Endothelial cell of umbilical vein (primary cell): ENCODE data around the gene FIS1. TPM values are rescaled to one million over a fixed set of nuclear protein-coding genes. Genes with fewer than 3 reads are reported as not detected.
A peak's percentile ranks its signal among the peaks of the same experiment; 100 is the strongest.

ENCODE experiments used
- BruUV-seq: library from RNA; stranded (reverse); fragments of 400-500 nt; replicated peaks from 2 replicates; lab custom pipeline; 2021; lab: Mats Ljungman, UMichigan
- CTCF ChIA-PET: fragments of 300-600, 350-600 bp; sonication (Branson Sonifier 250); formaldehyde crosslinking; loops from one replicate; lab custom pipeline; 2021; ENCODE audit warnings: antibody characterized with exemption, inconsistent platforms; lab: Charles Lee
- POLR2A ChIA-PET: fragments of 300-600, 350-600 bp; sonication (Branson Sonifier 250); formaldehyde crosslinking; loops from one replicate; lab custom pipeline; 2021; ENCODE audit warnings: antibody characterized with exemption, inconsistent platforms; lab: Charles Lee
- DNase-seq: peaks from one replicate; pipeline ENCODE4 v3.0.0-alpha.2; 2011; ENCODE audit warnings: low read depth, low spot score
- FAIRE-seq: peaks from 2 replicates; lab custom pipeline; 2011; peaks lifted over from hg19 to GRCh38; lab: Jason Lieb, UNC
- H2AFZ ChIP-seq: 2 replicates; pipeline ENCODE4 v1.6.0; 2012; ENCODE audit warnings: low read depth, low read length, control low read depth, inconsistent platforms
- H3K27ac ChIP-seq: 2 replicates; pipeline ENCODE4 v1.5.1; 2011; ENCODE audit warnings: low read depth, mild to moderate bottlenecking, control low read depth, low read length, moderate library complexity; ENCODE audit not compliant: insufficient read depth
- H3K27me3 ChIP-seq, 2 experiments: 2 replicates each; pipeline versions ENCODE4 v1.6.0 to v1.6.1; 2011; ENCODE audit warnings: low read length in 2 of 2, mixed read lengths in 1 of 2; ENCODE audit not compliant: control insufficient read depth in 2 of 2, insufficient read depth in 2 of 2
- H3K36me3 ChIP-seq, 2 experiments: 2 replicates in 1 of 2; 3 replicates in 1 of 2; pipeline ENCODE4 v1.5.1; 2011; ENCODE audit warnings: low read length in 2 of 2, mild to moderate bottlenecking in 1 of 2, moderate library complexity in 1 of 2; ENCODE audit not compliant: control insufficient read depth in 2 of 2, insufficient read depth in 2 of 2; ENCODE audit errors: extremely low read depth in 1 of 2
- H3K4me1 ChIP-seq: 3 replicates; pipeline ENCODE4 v1.5.1; 2011; ENCODE audit warnings: mild to moderate bottlenecking, low read length; ENCODE audit not compliant: control insufficient read depth, insufficient read depth; ENCODE audit errors: extremely low read depth
- H3K4me2 ChIP-seq: 2 replicates; pipeline ENCODE4 v1.6.1; 2011; ENCODE audit warnings: low read length, control low read depth, mixed read lengths; ENCODE audit not compliant: insufficient read depth
- H3K4me3 ChIP-seq, 3 experiments: fragments of 200-600 bp in 1 of 3; sonication (generic), shearing (Covaris generic) in 1 of 3; replicated peaks in 1 of 3; 2 replicates each; pipeline ENCODE4 v1.5.1; 2011 to 2016; ENCODE audit warnings: control low read depth in 3 of 3, low read length in 3 of 3, mild to moderate bottlenecking in 2 of 3, inconsistent platforms in 1 of 3, low read depth in 1 of 3, moderate library complexity in 1 of 3; ENCODE audit not compliant: insufficient read depth in 1 of 3
- H3K79me2 ChIP-seq: 2 replicates; pipeline ENCODE4 v1.6.0; 2012; ENCODE audit warnings: low read length, inconsistent platforms; ENCODE audit not compliant: control insufficient read depth, insufficient read depth
- H3K9ac ChIP-seq: replicated peaks from 2 replicates; pipeline ENCODE3; 2011; ENCODE audit warnings: low read length, control low read depth; ENCODE audit not compliant: insufficient read depth; ENCODE audit errors: extremely low read depth
- H3K9me1 ChIP-seq: replicated peaks from 3 replicates; pipeline ENCODE4 v1.6.0; 2011; ENCODE audit warnings: mild to moderate bottlenecking, low read length; ENCODE audit not compliant: control insufficient read depth, insufficient read depth; ENCODE audit errors: extremely low read depth
- H3K9me3 ChIP-seq: replicated peaks from 2 replicates; pipeline ENCODE4 v1.5.1; 2012; ENCODE audit warnings: low read length, inconsistent platforms; ENCODE audit not compliant: control insufficient read depth, insufficient read depth
- H4K20me1 ChIP-seq: replicated peaks from 2 replicates; pipeline ENCODE3; 2011; ENCODE audit warnings: mild to moderate bottlenecking, low read length; ENCODE audit not compliant: control insufficient read depth, insufficient read depth; ENCODE audit errors: extremely low read depth
- GATA2 ChIP-seq: IDR thresholded peaks from 2 replicates; pipeline ENCODE4 v1.7.0; 2011; ENCODE audit warnings: low read depth, mild to moderate bottlenecking, moderate library complexity, mixed read lengths, low read length; ENCODE audit not compliant: insufficient read length, insufficient read depth
- POLR2A ChIP-seq: IDR thresholded peaks from 2 replicates; pipeline ENCODE4 v1.6.1; 2012; ENCODE audit warnings: low read depth, mild to moderate bottlenecking, control low read depth, low read length
- dilution Hi-C: fragments of 300-500 bp; cut with MboI; formaldehyde crosslinking; loops from one replicate; pipeline ENCODE4 v1.15.0; 2019; ENCODE audit warnings: low sequenced_read_pairs; ENCODE audit not compliant: extremely low pct_ligation_motif_present
- intact Hi-C: fragments of 100-400 bp; cut with micrococcal nuclease; formaldehyde crosslinking; loops from one replicate; pipeline ENCODE4 v1.10.0; 2022
- polyA plus RNA-seq, 4 experiments: library from polyadenylated mRNA; depleted of rRNA in 3 of 4; stranded (reverse) in 3 of 4; unstranded in 1 of 4; fragments of >200 nt; gene quantifications; 2 replicates each; pipeline versions ENCODE4 v1.2.1 to v1.2.3, GENCODE V29; 2011 to 2012; ENCODE audit warnings: missing spikeins in 1 of 4
- total RNA-seq: library from RNA; stranded (reverse); gene quantifications from 2 replicates; pipeline ENCODE4 v1.2.3, GENCODE V29; 2021
- TF ChIP-seq, protein P1 (sequence below), 2 donors: IDR thresholded peaks; 1 replicate in 1 of 2; 2 replicates in 1 of 2; pipeline ENCODE4 v1.5.1; 2011; ENCODE audit warnings: low read length in 2 of 2, mild to moderate bottlenecking in 2 of 2, moderate library complexity in 2 of 2, control low read depth in 1 of 2, inconsistent platforms in 1 of 2, low read depth in 1 of 2; ENCODE audit not compliant: insufficient read depth in 1 of 2; ENCODE audit errors: extremely low read depth in 1 of 2
- TF ChIP-seq, protein P2 (sequence below): IDR thresholded peaks from 2 replicates; pipeline ENCODE4 v1.6.1; 2011; ENCODE audit not compliant: insufficient read depth, insufficient read length

The FIS1 gene
- total and polyA plus RNA-seq, 2 donors (not counting 3 experiments of a cell fraction or from before 2014, with no cell fraction given): 132 to 330 TPM

DNA sequence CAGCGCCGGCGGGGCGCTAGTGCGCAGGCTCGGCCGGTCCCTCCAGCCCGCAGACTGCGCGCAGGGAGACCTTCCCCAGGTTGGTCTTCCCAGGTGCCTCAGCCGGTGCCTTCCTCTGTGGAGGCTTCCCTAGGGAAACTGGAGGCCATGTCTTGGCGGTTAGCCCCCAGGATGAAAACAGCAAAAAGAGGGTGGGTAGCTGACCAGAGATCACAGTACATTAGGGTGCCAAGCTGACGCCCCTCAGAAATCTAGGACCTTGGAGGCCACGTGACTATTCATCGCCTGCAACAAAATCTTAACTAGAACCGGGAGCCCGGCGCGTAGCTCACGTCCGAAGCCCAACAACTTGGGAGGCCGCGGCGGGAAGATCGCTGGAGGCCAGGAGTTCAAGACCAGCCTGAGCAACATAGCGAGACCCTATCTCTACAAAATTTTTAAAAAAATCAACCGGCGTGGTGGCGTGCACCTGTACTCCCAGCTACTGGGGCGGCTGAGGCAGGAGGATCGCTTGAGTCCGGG, 327 bp upstream of the FIS1 start:
- no peaks in the 10 kb centered on the region for H3K27me3 ChIP-seq
- FAIRE-seq (peak; percentile 94), DNase-seq (no peak)
- H3K9me3 ChIP-seq: no peaks in the 10 kb centered on the region
- H3K4me2 ChIP-seq: peak overlapping the region; percentile 54
- intact Hi-C loops (loop anchor here (1.0 kb wide), 1 partner anchor 28 kb away; the partner anchor contains the start of gene PLOD3), dilution Hi-C loops (no loop called here)
- peaks cover 29% of the 10 kb centered on the region for H3K79me2 ChIP-seq
- ChIA-PET CTCF (interaction anchor here (0.7 to 3.5 kb wide), 9 partner anchors 7 to 101 kb away, joined by 3 to 112 read pairs (median 13); partner anchors contain the start of genes CLDN15, PLOD3 and ZNHIT1), POLR2A (interaction anchor here (0.6 to 2.2 kb wide), 3 partner anchors 27 to 355 kb away, joined by 3 to 12 read pairs (median 3); partner anchors contain the start of genes PLOD3, UFSP1 and ZNHIT1)
- TF ChIP-seq, protein P1, sequence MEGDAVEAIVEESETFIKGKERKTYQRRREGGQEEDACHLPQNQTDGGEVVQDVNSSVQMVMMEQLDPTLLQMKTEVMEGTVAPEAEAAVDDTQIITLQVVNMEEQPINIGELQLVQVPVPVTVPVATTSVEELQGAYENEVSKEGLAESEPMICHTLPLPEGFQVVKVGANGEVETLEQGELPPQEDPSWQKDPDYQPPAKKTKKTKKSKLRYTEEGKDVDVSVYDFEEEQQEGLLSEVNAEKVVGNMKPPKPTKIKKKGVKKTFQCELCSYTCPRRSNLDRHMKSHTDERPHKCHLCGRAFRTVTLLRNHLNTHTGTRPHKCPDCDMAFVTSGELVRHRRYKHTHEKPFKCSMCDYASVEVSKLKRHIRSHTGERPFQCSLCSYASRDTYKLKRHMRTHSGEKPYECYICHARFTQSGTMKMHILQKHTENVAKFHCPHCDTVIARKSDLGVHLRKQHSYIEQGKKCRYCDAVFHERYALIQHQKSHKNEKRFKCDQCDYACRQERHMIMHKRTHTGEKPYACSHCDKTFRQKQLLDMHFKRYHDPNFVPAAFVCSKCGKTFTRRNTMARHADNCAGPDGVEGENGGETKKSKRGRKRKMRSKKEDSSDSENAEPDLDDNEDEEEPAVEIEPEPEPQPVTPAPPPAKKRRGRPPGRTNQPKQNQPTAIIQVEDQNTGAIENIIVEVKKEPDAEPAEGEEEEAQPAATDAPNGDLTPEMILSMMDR (IDR thresholded peaks at IDR 0.05; ENCODE audit: extremely low read depth in 1 of 2, insufficient read depth in 1 of 2, low read depth in 1 of 2, low read length in 2 of 2): no peak
- no peak for TF ChIP-seq POLR2A
- no peak for TF ChIP-seq GATA2
- TF ChIP-seq, protein P2, sequence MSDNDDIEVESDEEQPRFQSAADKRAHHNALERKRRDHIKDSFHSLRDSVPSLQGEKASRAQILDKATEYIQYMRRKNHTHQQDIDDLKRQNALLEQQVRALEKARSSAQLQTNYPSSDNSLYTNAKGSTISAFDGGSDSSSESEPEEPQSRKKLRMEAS: no peak
- H3K4me1 ChIP-seq: peaks cover 17% of the 10 kb centered on the region
- no peaks in the 10 kb centered on the region for H3K9me1 ChIP-seq
- H3K9ac ChIP-seq: peak overlapping the region; percentile 78
- peaks cover 0 to 7% of the 10 kb centered on the region in 2 experiments for H3K36me3 ChIP-seq
- peak overlapping the region; percentile 64 to 89 (median 76) for H3K4me3 ChIP-seq
- H4K20me1 ChIP-seq: no peaks in the 10 kb centered on the region
- H3K27ac ChIP-seq: peak overlapping the region; percentile 6
- peak overlapping the region; percentile 61 for H2AFZ ChIP-seq
- BruUV-seq: TSS peak; percentile 56
